ENCODE measurements around the gene SF3B2.

SF3B2 gene

GRCh38 chr11:66116576-66117361, 64.6 kb downstream of the SF3B2 start:
- Mint-ChIP-seq H3K4me3 (peak overlapping the region; percentile 80 to 86), H3K27ac (peak overlapping the region; percentile 95 to 98), H3K4me1 (peaks cover 96% of the 10 kb centered on the region), H3K9me3 (no peaks in the 10 kb centered on the region), H3K27me3 (no peaks in the 10 kb centered on the region)
- peak; percentile 68 for ATAC-seq
- peak in 1 of 2 donors; percentile 40 for DNase-seq

- Mint-ChIP-seq H3K4me1 (peaks cover 86% of the 10 kb centered on the region), H3K9me3 (no peaks in the 10 kb centered on the region), H3K4me3 (peak overlapping the region in 1 of 2 donors; percentile 23)
These were observed 66.7 kb downstream of the SF3B2 start for GRCh38 chr11:66118847-66119246.

More at GRCh38 chr11:66118847-66119246, 66.7 kb downstream of the SF3B2 start:
- DNase-seq (no peak), ATAC-seq (no peak)
- Mint-ChIP-seq H3K27me3 (no peaks in the 10 kb centered on the region), H3K27ac (peak overlapping the region in 1 of 2 donors; percentile 22)

Data from stimulated activated naive CD8-positive, alpha-beta T cell treated with anti-CD3 and anti-CD28 coated beads, Interleukin-15, amount 100 ng/mL, for 72 hours (primary cell).